ENCODE data around the gene SEMA6B. TPM values are rescaled to one million over a fixed set of nuclear protein-coding genes. Genes with fewer than 3 reads are reported as not detected.
A peak's percentile ranks its signal among the peaks of the same experiment; 100 is the strongest.

SEMA6B gene
- total and polyA plus RNA-seq, 2 of the 4 experiments (the other 2 are of a cell fraction) = 0.18 to 0.72 TPM

DNA sequence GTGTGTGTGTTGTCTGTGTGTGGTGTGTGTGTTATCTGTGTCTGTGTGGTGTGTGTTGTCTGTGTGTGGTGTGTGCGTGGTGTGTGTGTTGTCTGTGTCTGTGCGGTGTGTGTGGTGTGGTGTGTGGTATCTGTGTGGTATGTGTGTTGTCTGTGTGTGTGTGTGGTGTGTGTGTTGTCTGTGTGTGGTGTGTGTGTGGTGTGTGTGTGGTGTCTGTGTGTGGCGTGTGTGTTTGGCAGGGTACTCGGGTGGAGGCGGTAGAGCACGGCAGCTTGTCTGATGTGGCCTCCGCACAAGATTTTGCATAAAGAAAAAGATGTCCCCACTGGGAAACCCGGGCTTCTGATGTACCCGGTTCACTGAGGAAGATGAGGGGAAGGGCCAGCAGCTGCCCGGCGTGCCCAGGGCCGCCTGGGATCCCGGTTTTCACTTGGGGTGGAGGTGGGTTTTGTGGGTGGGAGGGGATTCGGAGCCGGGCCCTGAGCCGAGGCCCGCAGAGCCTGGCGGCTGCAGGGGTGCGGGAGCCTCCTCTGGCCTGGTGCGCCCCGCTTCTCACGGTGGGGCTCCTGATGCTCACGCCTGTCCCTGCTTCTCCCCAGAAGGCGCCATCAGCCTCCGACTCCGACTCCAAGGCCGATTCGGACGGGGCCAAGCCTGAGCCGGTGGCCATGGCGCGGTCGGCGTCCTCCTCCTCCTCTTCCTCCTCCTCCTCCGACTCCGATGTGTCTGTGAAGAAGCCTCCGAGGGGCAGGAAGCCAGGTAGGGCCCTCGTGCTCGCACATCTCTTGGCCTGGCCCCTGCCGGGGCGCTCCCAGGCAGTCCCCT, 66.2 kb downstream of the SEMA6B start:
- Histone ChIP-seq H2AK9ac (replicated peaks; ENCODE audit: low read depth, low read length, poor library complexity) (peak overlapping the region; percentile 16), H3K18ac (ENCODE audit: low read depth, low read length) (no peak overlapping the region)
- dilution Hi-C loops (cut with HindIII; ENCODE audit: low sequenced_read_pairs, unreplicated experiment) = no loop called here

More for the DNA sequence above, 66.2 kb downstream of the SEMA6B start:
- Histone ChIP-seq H3K4me2 (ENCODE audit: low read depth, low read length) (no peak overlapping the region), H3K14ac (replicated peaks; ENCODE audit: low read depth, low read length) (no peak overlapping the region), H2BK5ac (ENCODE audit: low read depth, low read length, poor library complexity, severe bottlenecking) (peak overlapping the region; percentile 95), H3K4me1 (ENCODE audit: control insufficient read depth, insufficient read depth, low read length) (no peaks in the 10 kb centered on the region), H3K9me3 (ENCODE audit: control insufficient read depth, insufficient read depth, low read length) (no peaks in the 10 kb centered on the region), H2AK5ac (ENCODE audit: low read depth, low read length) (no peak overlapping the region), H3K27ac (ENCODE audit: insufficient read depth, low read length) (no peak overlapping the region), H2AFZ (replicated peaks; ENCODE audit: low read length, poor library complexity) (no peak overlapping the region), H4K20me1 (ENCODE audit: insufficient read depth, low read length) (peaks cover 14% of the 10 kb centered on the region; the same call in 1 of the 2 replicates), H4K91ac (ENCODE audit: insufficient read depth, low read depth, low read length) (no peak overlapping the region), H4K8ac (ENCODE audit: low read depth in 2 of 2, low read length in 2 of 2) (no peak overlapping the region), H3K36me3 (ENCODE audit: control insufficient read depth, insufficient read depth, low read length) (peaks cover 72% of the 10 kb centered on the region), H2BK15ac (ENCODE audit: low read depth, low read length) (no peak overlapping the region), H2BK20ac (ENCODE audit: low read depth, low read length) (no peak overlapping the region), H4K5ac (ENCODE audit: low read depth, low read length) (no peak overlapping the region), H3K79me1 (ENCODE audit: low read depth in 1 of 2, low read length in 2 of 2) (peaks cover 7 to 21% of the 10 kb centered on the region in 2 experiments), H3K4me3 (ENCODE audit: insufficient read depth, low read depth, low read length) (no peak overlapping the region), H3K56ac (ENCODE audit: extremely low read depth, insufficient read depth, low read length) (no peak overlapping the region), H3K4ac (ENCODE audit: low read depth, low read length) (no peak overlapping the region), H3K23ac (ENCODE audit: low read depth, low read length) (no peak overlapping the region), H3K9me1 (ENCODE audit: insufficient read depth, low read length) (peaks cover 13% of the 10 kb centered on the region), H2BK120ac (ENCODE audit: low read depth, low read length) (no peak overlapping the region), H3K9ac (ENCODE audit: low read depth, low read length) (no peak overlapping the region), H3K27me3 (ENCODE audit: control insufficient read depth, insufficient read depth, low read length) (no peaks in the 10 kb centered on the region)
- ATAC-seq (ENCODE audit: low read depth) (no peak), DNase-seq (no peak)
- 95% methylated on average over 14 of the region's 41 CpGs; no CpG with 5 or more reads in 1 of the 2 experiments for WGBS, 2 experiments (ENCODE audit: extremely low coverage in 2 of 2, insufficient read length in 1 of 2)
- intact Hi-C loops (cut with micrococcal nuclease) = no loop called here
- POLR2A ChIA-PET (ENCODE audit: unreplicated experiment) = no interaction called here
- CTCF ChIA-PET = no interaction called here
- BruUV-seq (replicated peaks) = no TSS peak
- TF ChIP-seq CEBPB (IDR thresholded peaks at IDR 0.05; ENCODE audit: low read depth, low read length) (no peak), CHD1 (IDR thresholded peaks at IDR 0.05; ENCODE audit: low read depth, low read length) (no peak)
- in situ Hi-C loops (cut with MboI; ENCODE audit: low sequenced_read_pairs) = no loop called here

Other genes with a start within 250 kb of the SEMA6B start
- 1.3 and 1.4 TPM in 2 replicates for gene STAP2, start 220.9 kb downstream of the SEMA6B start, total RNA-seq (2012; rRNA removed)
- gene STAP2, start 220.9 kb downstream of the SEMA6B start, polyA plus RNA-seq (2012; rRNA removed) = 3.2 and 3.4 TPM in 2 replicates
- gene MPND, start 216.1 kb downstream of the SEMA6B start, total RNA-seq (2012; rRNA removed) = 2.3 and 3.3 TPM in 2 replicates
- gene MPND, start 216.1 kb downstream of the SEMA6B start, polyA plus RNA-seq (2012; rRNA removed) = 8.1 and 9.8 TPM in 2 replicates
- gene SH3GL1, start 159.1 kb downstream of the SEMA6B start, total RNA-seq (2012; rRNA removed) = 28.1 and 32.2 TPM in 2 replicates
- gene SH3GL1, start 159.1 kb downstream of the SEMA6B start, polyA plus RNA-seq (2012; rRNA removed) = 138 and 161 TPM in 2 replicates
- 11.4 and 12.4 TPM in 2 replicates for gene CHAF1A, start 157.0 kb downstream of the SEMA6B start, total RNA-seq (2012; rRNA removed)
- gene CHAF1A, start 157.0 kb downstream of the SEMA6B start, polyA plus RNA-seq (2012; rRNA removed) = 22.9 and 26.7 TPM in 2 replicates
- gene UBXN6, start 101.9 kb downstream of the SEMA6B start, total RNA-seq (2012; rRNA removed) = 74.2 and 84.2 TPM in 2 replicates
- gene UBXN6, start 101.9 kb downstream of the SEMA6B start, polyA plus RNA-seq (2012; rRNA removed) = 86.5 and 98.3 TPM in 2 replicates
- gene HDGFL2, start 87.4 kb downstream of the SEMA6B start, total RNA-seq (2012; rRNA removed) = 35.8 and 45.5 TPM in 2 replicates
- gene HDGFL2, start 87.4 kb downstream of the SEMA6B start, polyA plus RNA-seq (2012; rRNA removed) = 48.5 and 53.0 TPM in 2 replicates
- under 0.01 TPM in 2 replicates for gene PLIN4, start 41.2 kb downstream of the SEMA6B start, total RNA-seq (2012; rRNA removed)
- 0.07 and 0.09 TPM in 2 replicates for gene PLIN4, start 41.2 kb downstream of the SEMA6B start, polyA plus RNA-seq (2012; rRNA removed)
- gene PLIN5, start 24.5 kb downstream of the SEMA6B start, total RNA-seq (2012; rRNA removed) = not detected in 2 replicates
- not detected in 2 replicates for gene PLIN5, start 24.5 kb downstream of the SEMA6B start, polyA plus RNA-seq (2012; rRNA removed)
- not detected in 2 replicates for gene LRG1, start 19.6 kb downstream of the SEMA6B start, total RNA-seq (2012; rRNA removed)
- gene LRG1, start 19.6 kb downstream of the SEMA6B start, polyA plus RNA-seq (2012; rRNA removed) = 0.03 TPM in 1 of 2 replicates, not detected in the other
- gene TNFAIP8L1, start 79.8 kb upstream of the SEMA6B start, total RNA-seq (2012; rRNA removed) = 2.5 and 3.1 TPM in 2 replicates
- 6.0 TPM in 2 replicates for gene TNFAIP8L1, start 79.8 kb upstream of the SEMA6B start, polyA plus RNA-seq (2012; rRNA removed)
- gene MYDGF, start 110.7 kb upstream of the SEMA6B start, total RNA-seq (2012; rRNA removed) = 160 and 203 TPM in 2 replicates
- 310 and 381 TPM in 2 replicates for gene MYDGF, start 110.7 kb upstream of the SEMA6B start, polyA plus RNA-seq (2012; rRNA removed)
- gene DPP9, start 164.2 kb upstream of the SEMA6B start, total RNA-seq (2012; rRNA removed) = 12.2 and 12.4 TPM in 2 replicates
- gene DPP9, start 164.2 kb upstream of the SEMA6B start, polyA plus RNA-seq (2012; rRNA removed) = 33.0 and 37.3 TPM in 2 replicates
- gene FEM1A, start 232.1 kb upstream of the SEMA6B start, total RNA-seq (2012; rRNA removed) = 8.6 and 8.8 TPM in 2 replicates
- gene FEM1A, start 232.1 kb upstream of the SEMA6B start, polyA plus RNA-seq (2012; rRNA removed) = 5.3 and 5.8 TPM in 2 replicates